Upper lobe of right lung (tissue), 1 donor: ENCODE measurements around the gene MRPS12. TPM values are rescaled to one million over a fixed set of nuclear protein-coding genes. Genes with fewer than 3 reads are reported as not detected.

Source experiments
- ATAC-seq: fragments of 200-7000 bp; cut with Tn5 transposase; one replicate; pipeline ENCODE4 v1.9.1; 2020; ENCODE audit warnings: mild to moderate bottlenecking, moderate library complexity
- DNase-seq: peaks from one replicate; pipeline ENCODE4 v3.0.0-alpha.2; 2020
- H3K27ac ChIP-seq: fragments of 200-600 bp; one replicate; pipeline ENCODE4 v1.8.0; 2022
- H3K27me3 ChIP-seq: fragments of 200-600 bp; one replicate; pipeline ENCODE4 v1.8.0; 2022; ENCODE audit warnings: mild to moderate bottlenecking
- H3K36me3 ChIP-seq: fragments of 200-600 bp; one replicate; pipeline ENCODE4 v1.8.0; 2022
- H3K4me1 ChIP-seq: fragments of 200-600 bp; one replicate; pipeline ENCODE4 v1.8.0; 2022
- H3K4me3 ChIP-seq: fragments of 200-600 bp; one replicate; pipeline ENCODE4 v1.8.0; 2022; ENCODE audit warnings: mild to moderate bottlenecking
- H3K9me3 ChIP-seq: fragments of 200-600 bp; one replicate; pipeline ENCODE4 v1.8.0; 2022
- intact Hi-C: fragments of 100-400 bp; cut with DNase I; formaldehyde crosslinking; loops from one replicate; pipeline ENCODE4 v1.11.0; 2022
- total RNA-seq: library from RNA; stranded (reverse); fragmentation: NEBNext Ultra II Directional; extraction: Animal tissue kit (Norgen Biotek cat#: 25700); gene quantifications from one replicate; pipeline ENCODE4 v1.2.1, GENCODE V29; 2021
- TF ChIP-seq, protein P1 (sequence below): fragments of 200-600 bp; IDR thresholded peaks from one replicate; pipeline ENCODE4 v1.8.0; 2022; ENCODE audit warnings: antibody characterized with exemption
- donor health status: DM: no; HTN: yes; CAD: no; lungs with severe emphysema.

MRPS12 gene
- total RNA-seq, 1 donor from 2014 or later, result 28.8 TPM

DNA sequence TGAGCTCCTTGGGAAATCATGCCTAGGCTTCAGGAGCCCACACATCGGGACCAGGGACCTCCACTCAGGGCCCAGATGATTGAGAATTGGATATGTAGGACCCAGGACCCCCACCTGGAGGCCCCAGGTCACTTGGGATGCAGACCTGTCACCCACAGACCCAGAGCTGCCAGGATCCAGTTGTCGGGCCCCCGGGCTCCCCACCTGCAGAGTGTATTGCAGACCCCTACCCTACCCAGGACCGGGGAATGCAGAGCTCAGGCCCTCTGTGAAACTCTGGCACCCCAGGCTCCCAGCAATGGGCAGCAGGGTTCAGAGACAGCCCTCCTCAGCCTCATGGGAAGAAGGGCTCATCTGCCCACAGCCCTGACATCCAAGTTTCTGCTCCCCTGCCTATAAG, 25.1 kb upstream of the MRPS12 start:
- H3K27me3 ChIP-seq, result no peaks in the 10 kb centered on the region
- peaks cover 30% of the 10 kb centered on the region for H3K36me3 ChIP-seq
- DNase-seq (no peak), ATAC-seq (no peak)
- TF ChIP-seq, protein P1, sequence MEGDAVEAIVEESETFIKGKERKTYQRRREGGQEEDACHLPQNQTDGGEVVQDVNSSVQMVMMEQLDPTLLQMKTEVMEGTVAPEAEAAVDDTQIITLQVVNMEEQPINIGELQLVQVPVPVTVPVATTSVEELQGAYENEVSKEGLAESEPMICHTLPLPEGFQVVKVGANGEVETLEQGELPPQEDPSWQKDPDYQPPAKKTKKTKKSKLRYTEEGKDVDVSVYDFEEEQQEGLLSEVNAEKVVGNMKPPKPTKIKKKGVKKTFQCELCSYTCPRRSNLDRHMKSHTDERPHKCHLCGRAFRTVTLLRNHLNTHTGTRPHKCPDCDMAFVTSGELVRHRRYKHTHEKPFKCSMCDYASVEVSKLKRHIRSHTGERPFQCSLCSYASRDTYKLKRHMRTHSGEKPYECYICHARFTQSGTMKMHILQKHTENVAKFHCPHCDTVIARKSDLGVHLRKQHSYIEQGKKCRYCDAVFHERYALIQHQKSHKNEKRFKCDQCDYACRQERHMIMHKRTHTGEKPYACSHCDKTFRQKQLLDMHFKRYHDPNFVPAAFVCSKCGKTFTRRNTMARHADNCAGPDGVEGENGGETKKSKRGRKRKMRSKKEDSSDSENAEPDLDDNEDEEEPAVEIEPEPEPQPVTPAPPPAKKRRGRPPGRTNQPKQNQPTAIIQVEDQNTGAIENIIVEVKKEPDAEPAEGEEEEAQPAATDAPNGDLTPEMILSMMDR, result no peak
- H3K27ac ChIP-seq, result no peak overlapping the region
- H3K4me1 ChIP-seq, result peaks cover 8% of the 10 kb centered on the region
- H3K4me3 ChIP-seq, result no peak overlapping the region
- H3K9me3 ChIP-seq, result no peaks in the 10 kb centered on the region
- intact Hi-C loops, result no loop called here

DNA sequence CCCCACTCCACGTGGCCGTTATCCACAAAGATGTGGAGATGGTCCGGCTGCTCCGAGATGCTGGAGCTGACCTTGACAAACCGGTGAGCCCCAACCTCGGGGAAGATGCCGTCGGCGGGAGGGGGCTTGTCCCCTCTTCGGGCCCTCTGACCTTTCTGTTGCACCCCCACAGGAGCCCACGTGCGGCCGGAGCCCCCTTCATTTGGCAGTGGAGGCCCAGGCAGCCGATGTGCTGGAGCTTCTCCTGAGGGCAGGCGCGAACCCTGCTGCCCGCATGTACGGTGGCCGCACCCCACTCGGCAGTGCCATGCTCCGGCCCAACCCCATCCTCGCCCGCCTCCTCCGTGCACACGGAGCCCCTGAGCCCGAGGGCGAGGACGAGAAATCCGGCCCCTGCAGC, 23.5 kb upstream of the MRPS12 start:
- Histone ChIP-seq H3K4me1 (no peaks in the 10 kb centered on the region), H3K27ac (no peak overlapping the region), H3K27me3 (no peaks in the 10 kb centered on the region), H3K9me3 (no peaks in the 10 kb centered on the region), H3K36me3 (peaks cover 30% of the 10 kb centered on the region), H3K4me3 (no peak overlapping the region)
- DNase-seq (no peak), ATAC-seq (no peak)
- intact Hi-C loops, result no loop called here
- TF ChIP-seq, protein P1, result no peak

DNA sequence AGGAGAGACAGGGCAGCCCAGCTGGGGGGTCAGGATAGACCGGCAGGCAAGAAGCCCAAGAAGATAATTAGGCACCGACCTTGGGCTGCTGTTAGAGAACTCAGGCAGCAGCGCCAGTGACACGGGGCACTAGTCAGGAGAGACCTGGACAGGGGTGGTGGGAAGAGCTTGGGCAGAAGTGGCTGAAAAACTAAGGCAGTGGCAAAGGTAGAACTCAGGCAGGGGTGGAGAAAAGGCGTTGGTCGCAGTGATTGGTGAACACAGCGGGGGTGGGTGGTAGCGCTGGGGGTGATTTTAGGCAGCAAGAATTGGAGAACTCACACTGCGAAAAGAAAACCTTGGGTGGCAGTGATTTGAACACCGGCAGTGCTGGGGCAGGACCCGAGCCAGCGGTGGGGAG, 23.1 kb upstream of the MRPS12 start:
- H3K9me3 ChIP-seq, result no peaks in the 10 kb centered on the region
- no peak for ATAC-seq
- TF ChIP-seq, protein P1, result no peak
- H3K4me1 ChIP-seq, result no peaks in the 10 kb centered on the region
- no peak overlapping the region for H3K27ac ChIP-seq
- no peak overlapping the region for H3K4me3 ChIP-seq
- no peaks in the 10 kb centered on the region for H3K27me3 ChIP-seq
- H3K36me3 ChIP-seq, result peaks cover 30% of the 10 kb centered on the region
- intact Hi-C loops, result no loop called here
- DNase-seq, result no peak

DNA sequence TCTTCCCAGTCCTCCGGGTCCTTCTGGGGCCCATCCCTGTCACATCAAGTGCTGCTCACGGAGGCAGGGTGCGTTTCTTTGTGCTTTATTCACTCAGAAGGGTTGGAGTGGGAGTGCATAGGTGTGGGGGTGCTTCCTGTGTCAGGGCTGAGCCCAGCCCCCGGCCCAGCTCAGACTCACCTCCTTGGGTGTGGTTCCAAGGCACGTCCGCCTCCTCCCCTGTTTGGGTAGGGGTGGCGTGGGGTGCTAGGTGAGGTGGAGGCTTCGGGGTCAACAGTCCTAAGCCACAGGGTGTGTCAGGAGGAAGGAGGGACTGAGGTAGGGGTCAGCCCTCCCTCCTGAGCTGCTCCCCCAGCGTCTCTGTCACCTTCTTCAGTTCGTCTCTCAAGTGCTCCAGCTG, 21.8 kb upstream of the MRPS12 start:
- H3K9me3 ChIP-seq, result no peaks in the 10 kb centered on the region
- DNase-seq (no peak), ATAC-seq (no peak)
- H3K27me3 ChIP-seq, result no peaks in the 10 kb centered on the region
- intact Hi-C loops, result no loop called here
- TF ChIP-seq, protein P1, result no peak
- no peak overlapping the region for H3K27ac ChIP-seq
- H3K4me1 ChIP-seq, result no peaks in the 10 kb centered on the region
- H3K4me3 ChIP-seq, result no peak overlapping the region
- H3K36me3 ChIP-seq, result peaks cover 30% of the 10 kb centered on the region

DNA sequence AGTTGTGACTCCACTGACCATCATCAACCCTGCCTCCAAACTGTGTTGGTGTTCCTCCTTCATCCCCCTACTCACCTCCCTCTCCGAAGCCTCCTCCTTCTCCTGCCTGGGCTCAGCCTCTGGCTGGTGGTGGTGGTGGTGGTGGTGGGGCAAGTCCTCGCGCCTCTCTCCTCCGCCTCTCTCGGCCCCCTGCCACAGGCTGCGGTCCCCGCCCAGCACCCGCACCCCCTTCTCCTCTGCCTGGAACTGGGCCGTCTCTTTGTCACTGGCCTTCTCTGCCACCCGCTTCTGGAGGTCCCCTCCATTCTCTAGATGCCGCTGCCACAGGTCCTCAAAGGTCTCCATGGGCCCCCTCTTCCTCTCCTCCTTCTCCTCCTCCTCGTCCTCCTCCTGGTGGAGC, 20.3 kb upstream of the MRPS12 start:
- Histone ChIP-seq H3K27me3 (no peaks in the 10 kb centered on the region), H3K9me3 (no peaks in the 10 kb centered on the region), H3K4me3 (no peak overlapping the region), H3K36me3 (peaks cover 24% of the 10 kb centered on the region), H3K4me1 (no peaks in the 10 kb centered on the region), H3K27ac (no peak overlapping the region)
- intact Hi-C loops, result no loop called here
- ATAC-seq (no peak), DNase-seq (no peak)
- TF ChIP-seq, protein P1, result no peak

DNA sequence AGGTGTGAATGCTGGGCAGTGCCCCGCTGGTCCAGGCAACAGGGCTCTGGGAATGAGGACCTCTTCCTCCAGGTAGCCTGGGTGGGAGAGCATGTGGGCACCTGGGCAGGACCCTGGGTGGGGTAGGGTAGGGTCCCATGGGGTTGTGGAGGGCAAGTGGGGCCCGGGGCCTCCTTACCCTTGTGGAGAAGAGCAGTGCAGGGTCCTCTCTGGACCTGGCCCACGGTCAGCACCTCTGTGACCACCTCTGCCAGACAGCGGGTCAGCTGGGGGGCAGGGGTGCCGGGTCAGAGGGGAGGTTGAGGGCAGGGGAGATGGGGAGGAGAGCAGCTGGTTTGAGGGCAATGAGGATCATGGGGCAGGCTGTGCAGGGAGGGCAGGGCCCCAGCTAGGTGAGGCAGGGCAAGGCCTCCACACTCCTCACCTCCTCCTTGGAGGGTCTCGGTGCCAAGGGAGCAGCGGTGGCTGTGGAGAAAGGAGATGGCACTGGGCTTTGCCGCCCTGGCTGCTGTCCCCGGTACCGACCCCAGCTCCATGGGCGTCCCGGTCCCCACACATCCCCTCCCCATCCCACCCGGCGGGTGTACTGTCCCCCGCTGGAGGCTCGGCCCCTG, 19.2 kb upstream of the MRPS12 start:
- Histone ChIP-seq H3K36me3 (peaks cover 16% of the 10 kb centered on the region), H3K4me1 (no peaks in the 10 kb centered on the region), H3K27ac (no peak overlapping the region), H3K9me3 (no peaks in the 10 kb centered on the region), H3K27me3 (no peaks in the 10 kb centered on the region), H3K4me3 (no peak overlapping the region)
- intact Hi-C loops, result no loop called here
- DNase-seq (no peak), ATAC-seq (no peak)
- TF ChIP-seq, protein P1, result no peak
